ENCODE data around the gene CRYGN.

DNA sequence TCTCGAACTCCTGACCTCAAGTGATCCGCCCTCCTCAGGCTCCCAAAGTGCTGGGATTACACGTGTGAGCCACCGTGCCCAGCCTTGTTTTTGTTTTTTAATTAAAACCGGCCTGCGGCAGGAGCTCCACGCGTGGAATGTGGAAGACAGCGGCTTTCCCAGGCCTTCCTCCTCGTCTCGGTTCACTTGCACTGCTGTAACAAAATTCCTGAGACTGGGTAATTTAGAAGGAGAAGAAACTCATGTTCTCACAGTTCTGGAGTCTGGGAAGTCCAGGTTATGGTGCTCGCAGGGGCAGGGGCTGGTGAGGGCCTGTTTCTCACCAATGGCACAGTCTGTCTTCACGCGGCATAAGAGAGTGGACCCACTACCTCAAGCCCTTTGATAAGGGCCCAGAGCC, 14.4 kb upstream of the CRYGN start:
- TF ChIP-seq POLR2A (IDR thresholded peaks at IDR 0.05) = no peak
- TF ChIP-seq, protein P1, sequence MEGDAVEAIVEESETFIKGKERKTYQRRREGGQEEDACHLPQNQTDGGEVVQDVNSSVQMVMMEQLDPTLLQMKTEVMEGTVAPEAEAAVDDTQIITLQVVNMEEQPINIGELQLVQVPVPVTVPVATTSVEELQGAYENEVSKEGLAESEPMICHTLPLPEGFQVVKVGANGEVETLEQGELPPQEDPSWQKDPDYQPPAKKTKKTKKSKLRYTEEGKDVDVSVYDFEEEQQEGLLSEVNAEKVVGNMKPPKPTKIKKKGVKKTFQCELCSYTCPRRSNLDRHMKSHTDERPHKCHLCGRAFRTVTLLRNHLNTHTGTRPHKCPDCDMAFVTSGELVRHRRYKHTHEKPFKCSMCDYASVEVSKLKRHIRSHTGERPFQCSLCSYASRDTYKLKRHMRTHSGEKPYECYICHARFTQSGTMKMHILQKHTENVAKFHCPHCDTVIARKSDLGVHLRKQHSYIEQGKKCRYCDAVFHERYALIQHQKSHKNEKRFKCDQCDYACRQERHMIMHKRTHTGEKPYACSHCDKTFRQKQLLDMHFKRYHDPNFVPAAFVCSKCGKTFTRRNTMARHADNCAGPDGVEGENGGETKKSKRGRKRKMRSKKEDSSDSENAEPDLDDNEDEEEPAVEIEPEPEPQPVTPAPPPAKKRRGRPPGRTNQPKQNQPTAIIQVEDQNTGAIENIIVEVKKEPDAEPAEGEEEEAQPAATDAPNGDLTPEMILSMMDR (IDR thresholded peaks at IDR 0.05) = no peak
